Left hindlimb (tissue), 1 donor: ENCODE measurements around the gene IKZF2.
A peak's percentile ranks its signal among the peaks of the same experiment; 100 is the strongest.

Source experiments
- DNase-seq: peaks from one replicate; pipeline ENCODE4 v3.0.0-alpha.2; 2018

Gene IKZF2

GRCh38 chr2:213151437-213152064 lies at the start of gene IKZF2:
Gene IKZF2 (minus strand): TSS chr2:213151612. CDS start chr2:213148629, 2,983 bp downstream.
- DNase-seq, result peak; percentile 91

DNA sequence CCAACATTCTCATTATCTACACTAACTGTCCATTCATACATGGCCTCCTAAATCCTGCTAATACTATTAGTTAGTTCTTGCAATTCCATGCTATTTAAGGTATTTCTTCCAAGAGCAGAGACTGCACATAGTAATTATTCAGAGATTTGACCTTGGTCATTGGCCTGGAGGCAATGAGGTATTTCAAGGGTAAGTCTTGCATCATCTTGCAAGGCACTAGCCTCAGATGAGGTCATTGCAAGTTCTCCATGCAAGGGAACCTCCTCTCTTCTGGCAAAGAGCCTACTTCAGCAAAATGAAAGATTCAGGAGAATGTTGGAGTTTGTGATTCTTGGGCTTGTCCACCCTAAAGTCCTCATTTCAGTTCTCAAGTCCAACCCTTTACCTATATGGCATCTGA lies 48.5 kb upstream of the IKZF2 start:
- DNase-seq, result no peak

GRCh38 chr2:213189001-213189899 lies 37.8 kb upstream of the IKZF2 start:
- no peak for DNase-seq

- no peak for DNase-seq
Measured at GRCh38 chr2:213188533-213188867, 37.1 kb upstream of the IKZF2 start.

GRCh38 chr2:213187833-213188532 lies 36.6 kb upstream of the IKZF2 start:
- DNase-seq, result no peak

DNA sequence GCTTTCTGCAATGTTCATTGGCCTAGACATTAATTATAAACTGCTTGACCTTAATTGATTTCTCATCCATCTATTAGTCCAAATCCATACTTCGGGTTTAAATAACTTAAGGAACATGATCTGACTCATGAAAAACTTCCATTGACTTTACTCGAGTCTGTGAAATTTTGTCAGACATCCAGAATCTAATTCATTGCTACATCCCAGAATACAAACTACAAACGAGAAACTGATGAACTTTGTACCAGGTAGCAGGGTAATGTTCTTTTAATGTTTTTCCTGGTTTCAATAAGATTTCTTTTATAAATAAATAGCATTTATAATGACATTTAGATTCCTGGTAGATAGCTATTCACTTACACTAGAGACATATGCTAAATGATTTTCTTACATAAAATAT lies 36.0 kb upstream of the IKZF2 start:
- DNase-seq, result no peak

GRCh38 chr2:213185147-213185822 lies 33.9 kb upstream of the IKZF2 start:
- DNase-seq, result no peak

GRCh38 chr2:213181712-213182111 lies 30.3 kb upstream of the IKZF2 start:
- no peak for DNase-seq

DNA sequence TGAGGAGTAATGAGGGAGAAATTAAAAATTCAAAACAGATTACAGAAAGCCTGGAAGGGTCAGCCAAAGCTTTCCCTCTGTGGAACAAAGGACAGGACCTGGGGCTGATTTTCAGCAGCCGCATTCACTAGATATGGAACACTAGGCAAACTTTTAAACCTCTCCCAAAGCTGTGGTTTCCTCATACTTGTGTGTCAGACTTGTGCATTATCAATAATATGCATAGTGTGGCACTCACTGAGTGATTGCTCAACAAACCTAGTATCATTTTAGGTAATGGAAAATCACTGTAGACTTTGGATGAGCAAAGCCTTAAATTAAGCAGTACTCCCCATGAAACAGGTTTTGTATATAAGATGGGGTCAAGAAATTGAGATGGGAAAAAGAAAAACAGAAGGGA lies 26.3 kb upstream of the IKZF2 start:
- no peak for DNase-seq

DNA sequence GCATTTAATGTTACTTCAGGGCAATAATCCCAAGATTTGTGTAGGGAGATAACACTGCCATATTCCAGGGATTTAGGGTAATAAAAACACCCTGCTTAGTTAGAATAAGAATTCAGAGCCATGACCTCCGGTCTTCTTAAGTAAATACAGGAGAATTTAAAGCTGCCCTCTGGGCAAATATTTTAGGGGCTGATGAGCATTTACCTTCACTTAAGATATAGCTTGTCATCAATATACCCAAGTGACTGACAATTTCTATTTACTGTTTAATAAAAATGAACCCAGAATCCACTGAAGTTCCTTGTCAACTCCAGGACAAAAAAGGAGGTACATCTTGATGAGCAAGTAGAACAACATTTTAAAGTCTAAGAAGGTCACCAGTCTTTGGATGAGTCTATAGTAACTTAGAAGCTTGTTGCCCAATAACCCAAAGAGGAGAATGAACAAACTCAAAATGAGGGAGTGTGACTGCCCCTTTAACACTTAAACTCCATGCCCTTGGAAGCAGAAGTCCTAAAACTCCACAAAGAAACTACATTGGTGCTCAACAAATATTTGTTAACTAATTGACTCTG lies 24.3 kb upstream of the IKZF2 start:
- DNase-seq, result no peak

DNA sequence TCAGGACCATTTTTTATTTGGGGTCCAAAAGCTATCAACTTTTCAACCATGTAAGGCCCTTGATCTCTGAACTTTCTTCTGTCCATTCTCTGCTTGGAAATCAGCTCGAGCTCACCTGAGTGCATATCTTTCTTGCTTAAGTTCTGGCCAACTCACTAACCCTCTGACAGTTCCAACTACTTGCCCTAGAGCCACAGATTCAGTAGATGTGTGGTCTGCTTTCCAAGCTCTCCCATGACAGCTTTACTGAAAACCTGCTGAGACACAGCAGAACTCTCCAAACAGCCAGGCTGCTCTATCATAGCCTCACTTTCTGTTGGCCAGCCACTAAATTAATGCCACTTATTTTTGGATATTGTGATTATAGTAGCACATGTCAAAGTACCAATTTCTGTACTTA lies 21.2 kb upstream of the IKZF2 start:
- no peak for DNase-seq

DNA sequence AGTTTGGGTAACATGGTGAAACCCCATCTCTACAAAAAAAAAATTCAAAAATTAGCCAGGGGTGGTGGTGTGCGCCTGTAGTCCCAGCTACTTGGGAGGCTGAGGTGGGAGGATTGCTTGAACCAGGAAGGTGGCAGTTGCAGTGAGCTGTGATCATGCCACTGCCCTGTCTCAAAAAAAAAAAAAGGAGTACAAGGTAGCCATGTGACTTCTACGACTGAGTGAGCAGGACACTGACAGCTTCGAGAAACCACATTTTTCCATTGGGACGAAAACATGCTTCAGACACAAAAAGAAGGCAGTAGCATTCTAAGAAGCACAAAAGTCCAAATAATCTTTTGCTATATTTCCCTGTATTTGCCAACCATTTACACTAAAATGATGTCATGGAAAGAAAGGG lies 19.7 kb upstream of the IKZF2 start:
- no peak for DNase-seq

DNA sequence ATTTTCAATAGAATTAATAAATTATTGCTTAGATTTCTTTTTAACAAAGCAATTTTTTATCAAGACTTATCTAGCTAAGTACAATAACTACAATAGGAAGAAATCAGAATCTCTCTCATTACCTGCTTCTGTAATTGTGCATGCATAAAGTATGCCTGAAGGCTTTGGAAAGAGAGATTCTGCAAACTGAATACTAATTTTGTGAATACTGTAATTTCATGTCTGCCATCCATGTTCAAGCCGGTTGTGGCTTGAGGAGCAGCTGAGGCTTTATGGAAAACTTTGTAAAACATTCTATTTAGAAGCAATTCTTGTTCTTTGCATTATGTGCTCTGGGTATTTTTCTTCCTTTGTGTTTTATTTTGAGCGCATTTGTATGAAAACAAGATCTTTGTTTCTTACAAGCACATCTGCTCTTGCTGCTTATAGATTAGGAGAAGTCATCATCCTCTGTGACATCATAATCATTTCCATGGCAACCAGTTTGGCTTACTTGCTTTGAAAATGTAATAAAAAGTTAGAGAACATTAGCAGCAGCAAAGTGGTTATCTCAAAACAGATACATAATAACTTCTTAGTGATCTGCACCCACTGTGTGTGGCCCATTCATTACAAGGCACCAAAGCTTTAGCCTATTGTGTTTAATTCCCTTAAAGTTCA lies 16.0 kb upstream of the IKZF2 start:
- no peak for DNase-seq

DNA sequence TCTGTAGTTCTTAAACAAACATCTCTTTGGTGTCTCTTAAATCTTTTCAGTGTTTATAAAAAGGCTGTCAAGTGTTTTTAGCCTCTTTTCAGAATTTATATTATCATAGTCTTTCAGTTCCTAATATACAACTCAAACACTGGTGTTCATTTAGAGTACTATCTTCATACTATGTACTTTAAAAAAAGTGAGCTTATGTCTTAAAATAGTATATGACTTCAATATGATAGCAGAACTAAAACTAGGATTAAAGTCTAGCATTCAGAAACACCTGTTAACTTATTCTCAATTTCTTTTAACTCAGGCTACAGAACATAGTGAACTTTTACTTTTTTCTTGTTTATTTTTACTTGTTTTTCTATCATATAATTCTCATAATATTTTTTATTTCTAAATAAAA lies 14.7 kb upstream of the IKZF2 start:
- DNase-seq, result no peak

GRCh38 chr2:213164263-213164662 lies 12.9 kb upstream of the IKZF2 start:
- DNase-seq, result no peak

GRCh38 chr2:213162516-213163118 lies 11.2 kb upstream of the IKZF2 start:
- DNase-seq, result no peak

- DNase-seq, result no peak
Measured at GRCh38 chr2:213161759-213162515, 10.5 kb upstream of the IKZF2 start.

DNA sequence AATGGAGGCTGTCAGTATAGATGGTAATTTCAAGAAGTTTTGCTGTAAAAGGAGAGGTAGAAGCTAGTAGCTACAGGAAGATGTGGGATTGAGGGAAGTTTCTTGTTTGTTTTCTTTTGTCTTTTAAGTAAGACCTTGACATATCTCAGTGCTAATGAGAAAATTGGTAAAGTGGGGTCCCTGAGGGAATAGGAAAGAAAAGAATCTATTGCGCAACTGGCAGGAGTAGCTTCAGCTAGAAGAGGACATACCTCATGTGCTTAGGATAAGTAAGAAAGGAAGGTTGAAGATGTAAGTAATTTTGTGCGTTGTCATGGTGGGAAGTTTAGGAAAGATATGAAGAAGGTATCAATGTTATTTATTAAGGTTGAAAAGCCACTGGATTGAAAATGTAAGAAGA lies 8.4 kb upstream of the IKZF2 start:
- DNase-seq, result no peak

DNA sequence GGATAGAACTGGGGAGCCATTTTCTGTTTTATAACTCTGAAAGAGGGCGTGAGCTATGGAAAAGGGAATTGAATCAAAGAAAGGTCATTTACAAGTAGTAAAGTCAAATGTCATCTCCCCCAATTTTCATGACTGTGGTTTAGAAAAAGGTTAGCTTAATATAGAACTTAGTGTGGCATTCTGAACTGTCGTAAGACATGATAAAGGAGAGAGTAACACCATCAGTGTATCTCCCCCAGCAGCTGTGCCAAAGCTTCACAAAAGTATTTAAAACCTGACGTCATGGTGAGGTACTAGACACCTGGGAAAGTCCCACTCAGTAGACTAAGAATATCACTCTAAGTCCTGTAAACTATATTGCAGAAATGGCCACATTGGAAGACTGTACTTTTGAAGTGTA lies 5.8 kb upstream of the IKZF2 start:
- no peak for DNase-seq

GRCh38 chr2:213156717-213157116 lies 5.3 kb upstream of the IKZF2 start:
- no peak for DNase-seq

GRCh38 chr2:213152888-213153287 lies 1.5 kb upstream of the IKZF2 start:
- no peak for DNase-seq
